SW480 (cell line): ENCODE measurements around the gene CASP10.
A peak's percentile ranks its signal among the peaks of the same experiment; 100 is the strongest.

Experiments
- DNase-seq: peaks from one replicate; pipeline ENCODE4 v3.0.0-alpha.2; 2016; ENCODE audit warnings: low spot score

CASP10 gene

GRCh38 chr2:201199847-201200246 is 16.9 kb downstream of the CASP10 start:
- DNase-seq: no peak

- no peak for DNase-seq
Measured at GRCh38 chr2:201200345-201200744, 17.4 kb downstream of the CASP10 start.

GRCh38 chr2:201201371-201201770 is 18.4 kb downstream of the CASP10 start:
- DNase-seq: no peak

- DNase-seq: no peak
Measured at GRCh38 chr2:201203916-201204654, 21.1 kb downstream of the CASP10 start.

- no peak for DNase-seq
Measured at GRCh38 chr2:201204655-201205514, 21.9 kb downstream of the CASP10 start.

GRCh38 chr2:201205515-201205849 is 22.5 kb downstream of the CASP10 start:
- no peak for DNase-seq

- no peak for DNase-seq
Measured at GRCh38 chr2:201208563-201209252, 25.8 kb downstream of the CASP10 start.

GRCh38 chr2:201215963-201216362 is 33.0 kb downstream of the CASP10 start:
- DNase-seq: no peak

- DNase-seq: no peak
Measured at GRCh38 chr2:201216918-201217317, 34.0 kb downstream of the CASP10 start.

GRCh38 chr2:201218780-201219179 is 35.8 kb downstream of the CASP10 start:
- no peak for DNase-seq

- DNase-seq: no peak
Measured at GRCh38 chr2:201219328-201220096, 36.6 kb downstream of the CASP10 start.

- DNase-seq: no peak
Measured at GRCh38 chr2:201220102-201220570, 37.2 kb downstream of the CASP10 start.

GRCh38 chr2:201223089-201224073 is 40.4 kb downstream of the CASP10 start:
- no peak for DNase-seq

- no peak for DNase-seq
Measured at GRCh38 chr2:201228271-201228911, 45.5 kb downstream of the CASP10 start.

GRCh38 chr2:201228912-201229290 is 46.0 kb downstream of the CASP10 start:
- no peak for DNase-seq

GRCh38 chr2:201231781-201232466 is 49.0 kb downstream of the CASP10 start:
- DNase-seq: peak; percentile 89

- no peak for DNase-seq
Measured at GRCh38 chr2:201232467-201232815, 49.5 kb downstream of the CASP10 start.

GRCh38 chr2:201233192-201233811 is 50.4 kb downstream of the CASP10 start:
- peak; percentile 95 for DNase-seq
